ENCODE data around the gene GASK1A.

Gene GASK1A

DNA sequence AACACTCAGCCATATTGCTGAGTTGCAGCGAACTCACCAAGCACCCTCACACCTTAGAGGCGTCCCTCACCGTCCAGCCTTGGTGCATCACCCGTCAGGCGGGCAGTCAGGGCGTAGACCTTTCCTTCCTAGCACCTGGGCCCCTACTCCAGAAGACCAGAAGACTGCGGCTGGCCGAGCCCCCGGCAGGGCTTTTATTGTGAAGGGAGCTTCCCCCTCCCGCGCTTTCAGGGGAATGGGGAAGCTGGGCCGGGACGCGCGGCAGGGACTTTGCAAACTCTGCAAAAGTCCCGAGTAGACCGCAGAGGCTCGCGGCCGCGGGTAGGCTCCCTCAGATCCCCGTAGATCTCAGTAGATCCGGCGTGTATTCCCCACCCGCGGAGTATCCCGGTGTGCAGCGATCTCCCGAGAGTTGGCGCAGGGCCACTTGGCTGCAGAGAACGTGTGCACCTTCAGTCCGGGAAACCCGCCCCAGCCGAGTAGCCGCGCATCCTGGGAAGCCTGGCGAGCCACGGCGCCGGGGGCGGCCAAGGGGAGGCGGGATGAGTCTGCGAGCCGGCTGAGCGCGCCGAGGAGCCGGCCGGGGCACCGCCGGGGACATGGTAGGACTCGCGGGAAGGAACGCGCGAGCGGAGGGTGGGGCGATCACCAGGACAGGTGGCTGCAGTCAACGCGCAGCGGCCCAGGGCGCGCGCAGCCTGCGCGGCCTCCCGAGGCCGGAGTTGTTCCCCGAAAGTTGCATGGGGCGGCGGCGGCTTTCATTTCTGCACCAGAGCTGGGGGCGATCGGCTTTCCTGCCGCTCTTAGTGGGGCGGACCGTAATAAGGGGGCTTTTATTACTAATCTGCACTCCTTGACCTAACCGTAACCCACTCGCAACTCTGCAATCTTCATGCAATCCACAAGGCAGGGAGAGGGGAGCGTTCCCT is at the start of gene GASK1A:
Gene GASK1A, plus strand, starts transcription at position 268 of the 929 bp plus-strand sequence. Its CDS starts 332 bp downstream, at position 600.
- Histone ChIP-seq H3K9me3 (ENCODE audit: control insufficient read depth, insufficient read depth, low read depth, low read length) (peaks cover 18% of the 10 kb centered on the region), H3K4me1 (ENCODE audit: control insufficient read depth, insufficient read depth, low read length) (peaks cover 21% of the 10 kb centered on the region), H3K36me3 (ENCODE audit: control insufficient read depth, insufficient read depth, low read length) (no peaks in the 10 kb centered on the region), H3K9ac (ENCODE audit: low read length) (peak within 1 kb of the TSS; percentile 72), H3K4me3 (ENCODE audit: low read depth, low read length) (peak within 1 kb of the TSS; percentile 81), H3K27ac (ENCODE audit: low read depth, low read length) (no peak within 1 kb of the TSS), H3K27me3 (ENCODE audit: control insufficient read depth, insufficient read depth, low read length) (peaks cover 46% of the 10 kb centered on the region)

GRCh38 chr3:42934111-42934510 is 45.0 kb upstream of the GASK1A start:
- H3K27me3 ChIP-seq (ENCODE audit: control insufficient read depth, insufficient read depth, low read length), result no peaks in the 10 kb centered on the region
- no peaks in the 10 kb centered on the region for H3K9me3 ChIP-seq (ENCODE audit: control insufficient read depth, insufficient read depth, low read depth, low read length)
- no peak overlapping the region for H3K9ac ChIP-seq (ENCODE audit: low read length)
- no peaks in the 10 kb centered on the region for H3K4me1 ChIP-seq (ENCODE audit: control insufficient read depth, insufficient read depth, low read length)
- no peak overlapping the region for H3K27ac ChIP-seq (ENCODE audit: low read depth, low read length)
- no peak overlapping the region for H3K4me3 ChIP-seq (ENCODE audit: low read depth, low read length)
- no peaks in the 10 kb centered on the region for H3K36me3 ChIP-seq (ENCODE audit: control insufficient read depth, insufficient read depth, low read length)

- Histone ChIP-seq H3K4me3 (ENCODE audit: low read depth, low read length) (no peak overlapping the region), H3K9me3 (ENCODE audit: control insufficient read depth, insufficient read depth, low read depth, low read length) (no peaks in the 10 kb centered on the region), H3K27me3 (ENCODE audit: control insufficient read depth, insufficient read depth, low read length) (no peaks in the 10 kb centered on the region), H3K4me1 (ENCODE audit: control insufficient read depth, insufficient read depth, low read length) (no peaks in the 10 kb centered on the region), H3K36me3 (ENCODE audit: control insufficient read depth, insufficient read depth, low read length) (no peaks in the 10 kb centered on the region), H3K27ac (ENCODE audit: low read depth, low read length) (no peak overlapping the region), H3K9ac (ENCODE audit: low read length) (no peak overlapping the region)
Observed at GRCh38 chr3:42934910-42935309, 44.2 kb upstream of the GASK1A start.

GRCh38 chr3:42935472-42935871 is 43.6 kb upstream of the GASK1A start:
- Histone ChIP-seq H3K9me3 (ENCODE audit: control insufficient read depth, insufficient read depth, low read depth, low read length) (no peaks in the 10 kb centered on the region), H3K27me3 (ENCODE audit: control insufficient read depth, insufficient read depth, low read length) (no peaks in the 10 kb centered on the region), H3K4me3 (ENCODE audit: low read depth, low read length) (no peak overlapping the region), H3K4me1 (ENCODE audit: control insufficient read depth, insufficient read depth, low read length) (no peaks in the 10 kb centered on the region), H3K27ac (ENCODE audit: low read depth, low read length) (no peak overlapping the region), H3K9ac (ENCODE audit: low read length) (no peak overlapping the region), H3K36me3 (ENCODE audit: control insufficient read depth, insufficient read depth, low read length) (no peaks in the 10 kb centered on the region)

DNA sequence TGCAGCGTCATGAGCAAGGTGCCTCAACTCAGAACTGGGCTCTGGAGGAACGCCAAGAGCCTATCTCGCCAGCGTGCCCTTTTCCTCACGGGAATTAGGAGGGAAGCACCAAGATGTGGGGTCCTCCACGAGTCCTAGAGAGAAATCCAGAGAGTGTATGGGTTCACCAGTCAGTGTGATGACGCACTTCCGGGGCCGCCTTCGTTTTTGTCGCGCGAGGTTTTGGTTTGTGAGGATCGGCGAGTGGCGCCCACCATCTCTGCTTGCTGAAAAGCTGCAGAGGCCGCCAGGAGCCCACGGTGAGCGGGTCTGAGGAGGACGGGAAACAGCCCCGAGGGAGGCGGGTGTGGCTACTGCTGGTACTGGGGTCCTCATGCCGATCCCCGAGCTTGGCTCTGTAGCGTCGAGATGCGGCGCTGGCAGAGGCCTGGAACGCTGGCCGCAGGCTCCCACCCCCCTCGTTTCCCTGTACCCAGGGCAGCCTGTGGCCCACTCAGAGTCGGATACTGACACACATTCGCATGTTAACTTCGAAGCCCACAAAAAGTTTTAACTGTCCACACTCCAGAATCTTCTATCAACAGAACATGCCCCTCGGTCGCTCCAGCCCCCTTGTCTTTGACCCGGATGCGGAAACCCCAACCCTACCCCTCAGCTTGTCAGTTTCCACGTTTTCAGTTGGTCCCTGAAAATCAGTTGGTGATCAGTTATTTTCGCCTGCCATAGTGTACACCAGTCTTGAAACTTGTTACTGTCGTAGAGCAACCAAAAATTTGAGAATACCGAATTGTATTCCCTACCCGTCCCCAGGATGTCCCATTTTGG is 42.7 kb upstream of the GASK1A start:
- Histone ChIP-seq H3K27ac (ENCODE audit: low read depth, low read length) (no peak overlapping the region), H3K9me3 (ENCODE audit: control insufficient read depth, insufficient read depth, low read depth, low read length) (no peaks in the 10 kb centered on the region), H3K4me3 (ENCODE audit: low read depth, low read length) (no peak overlapping the region), H3K9ac (ENCODE audit: low read length) (no peak overlapping the region), H3K27me3 (ENCODE audit: control insufficient read depth, insufficient read depth, low read length) (no peaks in the 10 kb centered on the region), H3K36me3 (ENCODE audit: control insufficient read depth, insufficient read depth, low read length) (no peaks in the 10 kb centered on the region), H3K4me1 (ENCODE audit: control insufficient read depth, insufficient read depth, low read length) (no peaks in the 10 kb centered on the region)

- H3K9me3 ChIP-seq (ENCODE audit: control insufficient read depth, insufficient read depth, low read depth, low read length), result no peaks in the 10 kb centered on the region
- no peaks in the 10 kb centered on the region for H3K27me3 ChIP-seq (ENCODE audit: control insufficient read depth, insufficient read depth, low read length)
- H3K4me3 ChIP-seq (ENCODE audit: low read depth, low read length), result no peak overlapping the region
- no peak overlapping the region for H3K27ac ChIP-seq (ENCODE audit: low read depth, low read length)
- H3K9ac ChIP-seq (ENCODE audit: low read length), result no peak overlapping the region
- H3K4me1 ChIP-seq (ENCODE audit: control insufficient read depth, insufficient read depth, low read length), result no peaks in the 10 kb centered on the region
- H3K36me3 ChIP-seq (ENCODE audit: control insufficient read depth, insufficient read depth, low read length), result no peaks in the 10 kb centered on the region
Observed at GRCh38 chr3:42937334-42937733, 41.8 kb upstream of the GASK1A start.

DNA sequence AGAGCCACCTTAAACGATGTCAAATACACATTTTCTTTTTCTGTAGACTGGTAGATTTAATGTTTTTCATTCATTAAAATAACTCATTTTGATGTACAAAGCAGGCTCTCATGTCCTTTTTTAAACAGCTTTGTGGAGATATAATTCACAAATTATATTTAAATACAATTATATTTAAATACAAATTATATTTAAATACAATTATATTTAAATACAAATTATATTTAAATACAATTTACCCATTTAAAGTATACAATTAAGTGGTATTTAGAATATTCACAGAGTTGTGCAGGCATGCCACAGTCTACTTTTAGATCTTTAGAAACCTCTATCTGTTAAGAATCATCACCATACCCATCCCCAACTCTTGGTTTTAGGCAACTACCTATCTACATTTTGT is 36.4 kb upstream of the GASK1A start:
- Histone ChIP-seq H3K27ac (ENCODE audit: low read depth, low read length) (no peak overlapping the region), H3K27me3 (ENCODE audit: control insufficient read depth, insufficient read depth, low read length) (no peaks in the 10 kb centered on the region), H3K9me3 (ENCODE audit: control insufficient read depth, insufficient read depth, low read depth, low read length) (no peaks in the 10 kb centered on the region), H3K9ac (ENCODE audit: low read length) (no peak overlapping the region), H3K36me3 (ENCODE audit: control insufficient read depth, insufficient read depth, low read length) (no peaks in the 10 kb centered on the region), H3K4me3 (ENCODE audit: low read depth, low read length) (no peak overlapping the region), H3K4me1 (ENCODE audit: control insufficient read depth, insufficient read depth, low read length) (no peaks in the 10 kb centered on the region)

- Histone ChIP-seq H3K27ac (ENCODE audit: low read depth, low read length) (no peak overlapping the region), H3K9ac (ENCODE audit: low read length) (no peak overlapping the region), H3K4me1 (ENCODE audit: control insufficient read depth, insufficient read depth, low read length) (no peaks in the 10 kb centered on the region), H3K27me3 (ENCODE audit: control insufficient read depth, insufficient read depth, low read length) (no peaks in the 10 kb centered on the region), H3K4me3 (ENCODE audit: low read depth, low read length) (no peak overlapping the region), H3K36me3 (ENCODE audit: control insufficient read depth, insufficient read depth, low read length) (no peaks in the 10 kb centered on the region), H3K9me3 (ENCODE audit: control insufficient read depth, insufficient read depth, low read depth, low read length) (no peaks in the 10 kb centered on the region)
Observed at GRCh38 chr3:42946050-42946449, 33.1 kb upstream of the GASK1A start.

DNA sequence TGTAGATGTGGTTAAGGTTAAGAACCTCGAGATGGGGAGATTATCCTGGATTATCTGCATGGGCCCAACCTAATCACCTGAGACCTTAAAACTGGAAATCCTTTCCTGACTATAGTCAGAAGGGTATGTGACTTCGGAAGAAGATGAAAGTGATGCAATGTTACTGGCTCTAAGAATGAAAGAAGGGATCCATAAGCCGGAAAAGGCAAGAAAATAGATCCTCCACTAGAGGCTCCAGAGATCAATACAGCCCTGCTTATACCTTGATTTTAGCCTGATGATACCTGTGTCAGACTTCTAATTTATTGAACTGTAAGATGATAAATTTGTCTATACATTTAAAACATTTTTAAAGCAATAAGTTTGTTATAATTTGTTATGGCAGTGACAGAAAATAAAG is 21.5 kb upstream of the GASK1A start:
- Histone ChIP-seq H3K27ac (ENCODE audit: low read depth, low read length) (no peak overlapping the region), H3K9me3 (ENCODE audit: control insufficient read depth, insufficient read depth, low read depth, low read length) (no peaks in the 10 kb centered on the region), H3K27me3 (ENCODE audit: control insufficient read depth, insufficient read depth, low read length) (no peaks in the 10 kb centered on the region), H3K9ac (ENCODE audit: low read length) (no peak overlapping the region), H3K4me1 (ENCODE audit: control insufficient read depth, insufficient read depth, low read length) (no peaks in the 10 kb centered on the region), H3K36me3 (ENCODE audit: control insufficient read depth, insufficient read depth, low read length) (no peaks in the 10 kb centered on the region), H3K4me3 (ENCODE audit: low read depth, low read length) (no peak overlapping the region)

DNA sequence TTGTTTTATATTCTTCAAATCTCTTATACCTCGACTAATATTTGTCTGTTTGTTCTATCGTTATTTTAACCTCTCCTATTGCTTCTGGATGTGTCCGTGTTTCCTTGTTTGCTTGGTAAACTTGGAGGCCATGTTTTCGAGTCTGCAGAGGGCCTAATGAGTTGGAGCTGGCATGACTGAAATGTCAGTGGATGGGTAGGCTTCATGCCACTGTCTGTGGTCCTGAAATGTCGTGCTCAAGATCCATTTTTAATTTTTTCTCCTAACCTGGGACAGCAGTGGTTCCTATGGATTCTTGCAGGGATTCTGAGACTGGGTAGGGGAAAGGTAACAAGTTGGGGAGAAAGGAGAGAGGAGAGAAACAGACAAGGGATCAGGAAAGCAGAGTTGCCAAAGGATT is 18.8 kb upstream of the GASK1A start:
- Histone ChIP-seq H3K27ac (ENCODE audit: low read depth, low read length) (no peak overlapping the region), H3K9me3 (ENCODE audit: control insufficient read depth, insufficient read depth, low read depth, low read length) (no peaks in the 10 kb centered on the region), H3K27me3 (ENCODE audit: control insufficient read depth, insufficient read depth, low read length) (peaks cover 3% of the 10 kb centered on the region; the same call in 1 of the 2 replicates), H3K4me1 (ENCODE audit: control insufficient read depth, insufficient read depth, low read length) (no peaks in the 10 kb centered on the region), H3K9ac (ENCODE audit: low read length) (no peak overlapping the region), H3K36me3 (ENCODE audit: control insufficient read depth, insufficient read depth, low read length) (no peaks in the 10 kb centered on the region), H3K4me3 (ENCODE audit: low read depth, low read length) (no peak overlapping the region)

GRCh38 chr3:42960786-42961185 is 18.3 kb upstream of the GASK1A start:
- no peak overlapping the region for H3K9ac ChIP-seq (ENCODE audit: low read length)
- no peak overlapping the region for H3K27ac ChIP-seq (ENCODE audit: low read depth, low read length)
- no peaks in the 10 kb centered on the region for H3K36me3 ChIP-seq (ENCODE audit: control insufficient read depth, insufficient read depth, low read length)
- no peaks in the 10 kb centered on the region for H3K9me3 ChIP-seq (ENCODE audit: control insufficient read depth, insufficient read depth, low read depth, low read length)
- peaks cover 3% of the 10 kb centered on the region; the same call in 1 of the 2 replicates for H3K27me3 ChIP-seq (ENCODE audit: control insufficient read depth, insufficient read depth, low read length)
- no peaks in the 10 kb centered on the region for H3K4me1 ChIP-seq (ENCODE audit: control insufficient read depth, insufficient read depth, low read length)
- H3K4me3 ChIP-seq (ENCODE audit: low read depth, low read length), result no peak overlapping the region

All from HUES6 (cell line).